ENCODE results near the gene SCAMP5.

Gene SCAMP5

GRCh38 chr15:74956648-74957475 is 38.5 kb upstream of the SCAMP5 start, which contains the start of gene RPP25:
Gene RPP25 (minus strand): TSS chr15:74956772. CDS start chr15:74956583, 189 bp downstream.
- TF ChIP-seq, protein P1, sequence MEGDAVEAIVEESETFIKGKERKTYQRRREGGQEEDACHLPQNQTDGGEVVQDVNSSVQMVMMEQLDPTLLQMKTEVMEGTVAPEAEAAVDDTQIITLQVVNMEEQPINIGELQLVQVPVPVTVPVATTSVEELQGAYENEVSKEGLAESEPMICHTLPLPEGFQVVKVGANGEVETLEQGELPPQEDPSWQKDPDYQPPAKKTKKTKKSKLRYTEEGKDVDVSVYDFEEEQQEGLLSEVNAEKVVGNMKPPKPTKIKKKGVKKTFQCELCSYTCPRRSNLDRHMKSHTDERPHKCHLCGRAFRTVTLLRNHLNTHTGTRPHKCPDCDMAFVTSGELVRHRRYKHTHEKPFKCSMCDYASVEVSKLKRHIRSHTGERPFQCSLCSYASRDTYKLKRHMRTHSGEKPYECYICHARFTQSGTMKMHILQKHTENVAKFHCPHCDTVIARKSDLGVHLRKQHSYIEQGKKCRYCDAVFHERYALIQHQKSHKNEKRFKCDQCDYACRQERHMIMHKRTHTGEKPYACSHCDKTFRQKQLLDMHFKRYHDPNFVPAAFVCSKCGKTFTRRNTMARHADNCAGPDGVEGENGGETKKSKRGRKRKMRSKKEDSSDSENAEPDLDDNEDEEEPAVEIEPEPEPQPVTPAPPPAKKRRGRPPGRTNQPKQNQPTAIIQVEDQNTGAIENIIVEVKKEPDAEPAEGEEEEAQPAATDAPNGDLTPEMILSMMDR (IDR thresholded peaks at IDR 0.05; ENCODE audit: low read depth, low read length), result no peak
- in situ Hi-C loops (cut with HindIII; ENCODE audit: low sequenced_read_pairs), result no loop called here
- DNase-seq (ENCODE audit: low read depth, low spot score), result peak; percentile 61
- peak within 1 kb of the TSS; percentile 43 for H3K4me3 ChIP-seq (ENCODE audit: low read depth, low read length)

DNA sequence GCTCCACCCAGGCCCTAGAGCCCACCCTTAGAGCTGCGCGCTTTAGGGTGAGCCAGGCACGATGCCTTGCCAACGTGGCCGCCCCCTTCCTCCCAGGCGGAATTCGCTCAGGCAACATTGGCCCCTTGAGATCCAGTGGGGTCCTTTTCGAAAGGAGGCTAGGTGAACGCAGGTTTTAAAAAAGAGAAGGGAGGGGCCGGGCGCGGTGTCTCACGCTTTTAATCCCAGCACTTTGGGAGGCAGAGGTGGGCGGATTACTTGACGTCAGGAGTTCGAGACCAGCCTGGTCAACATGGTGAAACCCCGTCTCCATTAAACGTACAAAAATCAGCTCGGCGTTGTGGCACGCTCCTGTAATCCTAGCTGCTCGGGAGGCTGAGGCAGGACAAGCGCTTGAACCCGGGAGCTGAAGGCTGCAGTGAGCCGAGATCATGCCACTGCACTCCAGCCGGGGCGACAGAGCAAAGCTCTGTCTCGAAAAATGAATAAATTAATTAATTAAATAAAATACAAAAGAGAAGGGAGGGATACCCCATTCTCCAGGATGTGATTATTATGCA is 37.8 kb upstream of the SCAMP5 start:
- DNase-seq (ENCODE audit: low read depth, low spot score), result no peak
- H3K4me3 ChIP-seq (ENCODE audit: low read depth, low read length), result peak overlapping the region; percentile 43
- in situ Hi-C loops (cut with HindIII; ENCODE audit: low sequenced_read_pairs), result no loop called here
- TF ChIP-seq, protein P1 (IDR thresholded peaks at IDR 0.05; ENCODE audit: low read depth, low read length), result no peak

DNA sequence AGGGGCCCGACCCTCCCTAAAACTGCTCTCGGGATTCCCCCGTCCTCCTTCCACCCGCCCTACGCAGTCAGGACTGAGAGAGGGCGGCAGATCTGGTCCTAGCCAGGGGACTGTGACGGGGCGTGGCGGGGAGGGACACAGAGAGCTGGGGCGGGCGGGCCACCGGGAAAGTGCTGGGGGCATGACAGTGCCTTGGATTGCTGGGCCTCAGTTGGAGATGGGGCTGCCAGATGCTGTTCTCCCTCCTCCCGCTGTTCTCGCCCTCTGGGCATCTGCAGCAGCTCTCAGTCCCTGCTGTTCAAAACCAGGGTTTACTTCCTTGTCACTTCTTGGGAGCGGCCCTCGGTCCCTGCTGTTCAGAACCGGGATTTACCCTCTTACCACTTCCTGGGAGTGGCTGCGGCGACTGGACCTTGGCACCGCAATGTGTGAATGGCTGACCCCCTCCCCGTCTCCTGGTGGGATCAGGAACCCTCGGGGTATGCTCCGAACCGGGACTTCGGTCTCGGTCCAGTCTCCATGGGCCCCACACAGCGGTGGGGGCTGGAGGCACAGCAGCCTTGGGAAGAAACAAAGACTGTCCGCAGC is 36.9 kb upstream of the SCAMP5 start:
- peak overlapping the region; percentile 18 for H3K4me3 ChIP-seq (ENCODE audit: low read depth, low read length)
- TF ChIP-seq, protein P1 (IDR thresholded peaks at IDR 0.05; ENCODE audit: low read depth, low read length), result no peak
- no peak for DNase-seq (ENCODE audit: low read depth, low spot score)
- in situ Hi-C loops (cut with HindIII; ENCODE audit: low sequenced_read_pairs), result no loop called here

GRCh38 chr15:74958908-74959585 is 36.3 kb upstream of the SCAMP5 start:
- no peak for DNase-seq (ENCODE audit: low read depth, low spot score)
- H3K4me3 ChIP-seq (ENCODE audit: low read depth, low read length), result peak overlapping the region; percentile 18
- in situ Hi-C loops (cut with HindIII; ENCODE audit: low sequenced_read_pairs), result no loop called here
- TF ChIP-seq, protein P1 (IDR thresholded peaks at IDR 0.05; ENCODE audit: low read depth, low read length), result no peak

DNA sequence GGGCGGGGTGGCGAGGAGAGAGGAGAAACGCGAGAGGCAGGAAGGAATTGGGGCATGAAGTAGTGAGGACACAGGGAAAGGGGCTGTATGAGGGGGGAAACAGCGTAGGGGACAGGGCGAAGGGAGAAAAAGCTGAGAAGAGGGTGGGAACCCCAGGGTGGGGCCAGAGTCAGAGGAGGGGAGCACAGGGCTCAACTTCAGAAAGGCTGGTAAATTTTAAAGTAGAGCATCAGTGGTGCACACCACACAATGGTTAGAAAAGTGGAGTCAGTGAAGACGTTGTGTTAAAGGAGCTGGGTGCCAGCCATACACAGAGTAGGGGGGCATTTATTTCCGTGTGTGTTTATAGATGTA is 35.8 kb upstream of the SCAMP5 start:
- TF ChIP-seq, protein P1 (IDR thresholded peaks at IDR 0.05; ENCODE audit: low read depth, low read length), result no peak
- H3K4me3 ChIP-seq (ENCODE audit: low read depth, low read length), result no peak overlapping the region

DNA sequence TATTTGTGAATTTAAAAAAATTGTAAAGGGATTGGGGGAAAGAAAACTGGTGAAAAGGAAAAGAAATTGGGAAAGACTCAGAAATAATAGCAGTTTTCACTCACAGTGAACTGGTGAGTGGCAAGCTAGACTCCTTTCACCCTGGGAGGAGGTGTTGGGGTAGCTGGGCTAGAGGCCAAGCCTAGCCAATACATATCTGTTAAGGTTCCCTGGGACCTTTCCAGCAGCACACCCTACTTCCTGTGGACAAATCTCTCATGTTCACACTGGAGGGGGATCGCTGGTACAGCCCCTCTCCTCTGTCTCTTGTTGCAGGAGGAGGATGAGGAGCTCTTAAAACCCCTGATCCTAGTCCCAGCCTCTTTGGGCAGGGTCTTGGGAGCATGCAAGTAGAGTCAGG is 35.1 kb upstream of the SCAMP5 start:
- TF ChIP-seq, protein P1 (IDR thresholded peaks at IDR 0.05; ENCODE audit: low read depth, low read length), result no peak
- in situ Hi-C loops (cut with HindIII; ENCODE audit: low sequenced_read_pairs), result no loop called here
- H3K4me3 ChIP-seq (ENCODE audit: low read depth, low read length), result no peak overlapping the region
- no peak for DNase-seq (ENCODE audit: low read depth, low spot score)

More for the DNA sequence above, 35.8 kb upstream of the SCAMP5 start:
- in situ Hi-C loops (cut with HindIII; ENCODE audit: low sequenced_read_pairs), result no loop called here
- no peak for DNase-seq (ENCODE audit: low read depth, low spot score)
